Neural crest cell (in vitro differentiated cells): Measurements from ENCODE around the gene THNSL1. TPM values are rescaled to one million over a fixed set of nuclear protein-coding genes. Genes with fewer than 3 reads are reported as not detected.

ENCODE experiments used
- DNase-seq: peaks from one replicate; pipeline ENCODE4 v3.0.0; 2021; ENCODE audit warnings: low read depth, mixed read lengths, low spot score
- H3K27ac Mint-ChIP-seq: one replicate; pipeline ENCODE4 v1.8.0; 2021; ENCODE audit warnings: mild to moderate bottlenecking, mixed read lengths; ENCODE audit not compliant: unreplicated experiment
- H3K27me3 Mint-ChIP-seq: 2 replicates; pipeline ENCODE4 v1.8.0; 2021; ENCODE audit warnings: low read depth, mild to moderate bottlenecking, mixed read lengths
- H3K36me3 Mint-ChIP-seq: 2 replicates; pipeline ENCODE4 v1.8.0; 2021; ENCODE audit warnings: low read depth, mild to moderate bottlenecking, mixed read lengths
- H3K4me1 Mint-ChIP-seq: 2 replicates; pipeline ENCODE4 v1.8.0; 2021; ENCODE audit warnings: mixed read lengths
- H3K4me3 Mint-ChIP-seq: one replicate; pipeline ENCODE4 v1.8.0; 2021; ENCODE audit warnings: mild to moderate bottlenecking, mixed read lengths
- H3K9me3 Mint-ChIP-seq: 2 replicates; pipeline ENCODE4 v1.8.0; 2021; ENCODE audit warnings: mixed read lengths
- total RNA-seq: library from RNA; stranded (reverse); gene quantifications from 2 replicates; pipeline ENCODE4 v1.2.1, GENCODE V29; 2021
- TF ChIP-seq, protein P1 (sequence below): fragments of 200-600 bp; sonication (generic); conservative IDR thresholded peaks from 2 replicates; pipeline ENCODE4 v1.5.0; 2021; ENCODE audit warnings: antibody characterized with exemption, mild to moderate bottlenecking

The THNSL1 gene
- total RNA-seq, 1 donor from 2014 or later, result 6.3 TPM

DNA sequence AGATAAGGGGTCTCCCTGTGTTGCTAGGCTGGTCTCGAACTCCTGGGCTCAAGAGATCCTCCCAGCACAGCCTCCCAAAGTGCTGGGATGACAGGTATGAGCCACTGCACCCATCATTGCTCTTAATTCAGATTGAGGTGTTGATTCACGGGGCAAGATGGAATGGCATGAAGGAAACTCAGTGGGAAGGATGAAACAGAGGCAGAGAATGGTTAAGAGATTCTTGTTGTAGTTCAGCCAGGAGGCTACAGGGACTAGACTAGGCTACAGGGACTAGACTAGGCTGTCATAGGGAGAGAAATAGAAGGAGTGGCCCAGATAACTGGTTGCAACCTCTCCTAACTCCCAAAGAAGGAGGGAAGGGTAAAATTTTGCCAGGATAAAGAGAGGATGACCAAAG lies 48.0 kb downstream of the THNSL1 start:
- no peak for DNase-seq
- H3K27me3 Mint-ChIP-seq, result no peaks in the 10 kb centered on the region
- H3K9me3 Mint-ChIP-seq, result no peaks in the 10 kb centered on the region
- no peak overlapping the region for H3K4me3 Mint-ChIP-seq
- no peaks in the 10 kb centered on the region for H3K36me3 Mint-ChIP-seq
- no peak overlapping the region for H3K27ac Mint-ChIP-seq
- H3K4me1 Mint-ChIP-seq, result peaks cover 9% of the 10 kb centered on the region
- TF ChIP-seq, protein P1, sequence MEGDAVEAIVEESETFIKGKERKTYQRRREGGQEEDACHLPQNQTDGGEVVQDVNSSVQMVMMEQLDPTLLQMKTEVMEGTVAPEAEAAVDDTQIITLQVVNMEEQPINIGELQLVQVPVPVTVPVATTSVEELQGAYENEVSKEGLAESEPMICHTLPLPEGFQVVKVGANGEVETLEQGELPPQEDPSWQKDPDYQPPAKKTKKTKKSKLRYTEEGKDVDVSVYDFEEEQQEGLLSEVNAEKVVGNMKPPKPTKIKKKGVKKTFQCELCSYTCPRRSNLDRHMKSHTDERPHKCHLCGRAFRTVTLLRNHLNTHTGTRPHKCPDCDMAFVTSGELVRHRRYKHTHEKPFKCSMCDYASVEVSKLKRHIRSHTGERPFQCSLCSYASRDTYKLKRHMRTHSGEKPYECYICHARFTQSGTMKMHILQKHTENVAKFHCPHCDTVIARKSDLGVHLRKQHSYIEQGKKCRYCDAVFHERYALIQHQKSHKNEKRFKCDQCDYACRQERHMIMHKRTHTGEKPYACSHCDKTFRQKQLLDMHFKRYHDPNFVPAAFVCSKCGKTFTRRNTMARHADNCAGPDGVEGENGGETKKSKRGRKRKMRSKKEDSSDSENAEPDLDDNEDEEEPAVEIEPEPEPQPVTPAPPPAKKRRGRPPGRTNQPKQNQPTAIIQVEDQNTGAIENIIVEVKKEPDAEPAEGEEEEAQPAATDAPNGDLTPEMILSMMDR, result no peak

DNA sequence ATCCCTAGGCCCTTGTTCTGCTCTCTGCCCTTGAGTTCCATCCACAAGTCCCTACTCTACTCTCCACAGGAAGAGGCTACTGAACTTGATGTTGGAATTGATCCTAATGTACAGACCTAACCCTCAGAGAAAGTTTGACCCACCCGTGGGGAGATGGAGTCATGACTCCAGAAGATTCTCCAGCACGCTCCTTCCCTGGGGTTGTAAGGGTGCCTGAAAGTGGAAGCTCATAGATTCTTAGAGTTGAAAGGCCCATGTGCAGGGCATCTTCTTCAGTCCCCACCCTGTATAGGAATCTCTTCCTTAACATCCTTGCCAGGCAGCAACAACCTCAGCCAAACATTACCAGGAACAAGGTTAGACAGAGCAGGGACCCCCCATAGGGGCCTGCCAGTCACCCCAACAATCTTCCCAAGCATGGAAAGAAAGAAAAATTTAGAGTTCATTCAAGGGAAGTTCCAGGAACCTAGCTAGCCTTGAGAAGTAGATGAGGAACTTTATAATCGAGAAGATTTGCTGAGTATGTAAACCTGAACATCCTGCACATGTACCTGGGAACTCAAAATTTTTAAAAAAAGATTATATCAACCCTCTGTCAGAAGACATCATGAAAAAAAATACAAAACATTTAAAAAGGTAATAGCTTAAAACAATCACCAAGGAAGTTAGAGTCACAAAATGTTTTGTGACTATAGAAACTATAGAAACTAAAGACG lies 49.5 kb downstream of the THNSL1 start:
- Mint-ChIP-seq H3K4me3 (no peak overlapping the region), H3K4me1 (peaks cover 9% of the 10 kb centered on the region), H3K36me3 (no peaks in the 10 kb centered on the region), H3K9me3 (no peaks in the 10 kb centered on the region), H3K27ac (no peak overlapping the region), H3K27me3 (no peaks in the 10 kb centered on the region)
- no peak for DNase-seq
- TF ChIP-seq, protein P1, result no peak

DNA sequence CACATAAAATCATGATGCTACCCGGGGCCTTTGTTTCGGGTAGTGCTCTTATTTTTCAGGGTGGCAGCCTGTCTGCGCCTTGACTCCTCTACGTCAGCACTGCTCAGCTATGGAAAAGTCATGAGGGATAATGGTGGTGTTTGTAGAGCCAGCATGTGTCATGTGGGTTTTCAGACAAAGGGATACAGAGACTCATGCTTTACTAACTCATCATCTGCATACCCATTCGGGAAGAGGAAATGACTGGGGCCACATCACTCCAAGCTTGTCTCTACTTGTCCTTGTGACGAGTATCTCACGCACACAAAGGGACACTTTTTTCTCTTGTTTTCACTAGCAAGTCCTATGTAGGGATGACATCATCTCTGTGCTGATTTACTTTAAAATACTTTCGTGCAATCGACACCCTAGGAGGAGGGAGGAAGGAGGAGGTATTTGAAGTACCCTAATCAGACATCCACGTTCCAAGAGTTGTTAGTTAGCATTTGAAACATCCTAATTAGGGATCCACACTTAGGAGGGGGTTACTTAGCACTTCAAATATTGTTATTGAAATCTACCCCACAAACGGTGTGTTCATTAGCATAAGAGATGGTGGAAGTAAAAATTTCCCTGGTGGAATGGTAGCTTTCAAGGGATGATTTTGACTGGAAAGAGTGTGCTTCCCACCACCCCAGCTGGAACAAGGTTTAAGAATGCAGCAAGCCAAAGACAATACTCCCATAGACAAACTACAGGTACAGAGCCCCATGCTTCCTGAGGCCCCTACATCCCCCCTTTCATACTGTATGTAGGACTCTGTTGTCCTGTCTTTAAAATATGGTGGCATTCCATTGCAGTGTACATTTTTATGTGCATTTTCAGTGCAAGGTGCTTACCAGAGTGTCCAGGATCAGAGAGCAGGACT lies 52.0 kb downstream of the THNSL1 start:
- TF ChIP-seq, protein P1, result no peak
- H3K36me3 Mint-ChIP-seq, result no peaks in the 10 kb centered on the region
- H3K4me3 Mint-ChIP-seq, result no peak overlapping the region
- H3K4me1 Mint-ChIP-seq, result peaks cover 9% of the 10 kb centered on the region
- H3K27me3 Mint-ChIP-seq, result no peaks in the 10 kb centered on the region
- no peaks in the 10 kb centered on the region for H3K9me3 Mint-ChIP-seq
- no peak overlapping the region for H3K27ac Mint-ChIP-seq
- no peak for DNase-seq

DNA sequence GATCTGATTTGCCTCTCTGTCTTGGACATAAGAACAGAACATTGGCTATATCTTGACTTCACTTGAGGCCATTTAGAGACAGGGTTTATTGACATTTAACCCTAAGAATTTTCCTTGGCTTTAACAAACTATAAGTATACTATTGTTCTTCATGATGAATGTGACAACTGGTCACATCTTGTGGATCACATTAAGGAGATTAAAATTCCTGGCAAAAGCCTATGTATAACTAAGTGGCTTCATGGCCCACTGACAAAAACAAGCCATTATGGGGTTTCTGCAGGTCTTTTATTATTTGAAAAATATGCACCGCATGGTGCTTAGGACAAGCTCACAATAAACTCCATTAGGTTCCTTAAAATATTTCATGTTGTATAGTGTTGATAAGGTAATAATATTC lies 54.8 kb downstream of the THNSL1 start:
- TF ChIP-seq, protein P1, result no peak
- Mint-ChIP-seq H3K27ac (no peak overlapping the region), H3K36me3 (no peaks in the 10 kb centered on the region), H3K27me3 (no peaks in the 10 kb centered on the region), H3K4me1 (peaks cover 9% of the 10 kb centered on the region), H3K4me3 (no peak overlapping the region), H3K9me3 (no peaks in the 10 kb centered on the region)
- DNase-seq, result no peak

DNA sequence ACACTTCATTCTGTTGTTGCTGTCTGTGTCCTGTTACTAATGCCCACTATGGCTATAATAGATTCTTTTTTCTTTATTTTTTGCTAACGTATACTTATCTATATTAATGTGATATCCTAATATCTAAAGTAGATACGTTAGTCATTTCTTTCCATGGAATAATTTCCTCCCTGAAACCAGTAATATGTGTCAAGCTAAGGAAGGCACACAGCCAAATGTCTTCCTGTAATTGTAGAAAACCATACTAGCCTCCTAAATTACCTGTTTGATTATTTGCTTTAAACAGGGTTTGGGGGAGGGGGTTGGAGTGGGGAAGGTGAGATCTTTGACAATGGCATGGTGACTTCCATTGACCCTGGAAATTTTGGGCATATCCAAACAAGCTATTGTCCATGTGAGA lies 56.4 kb downstream of the THNSL1 start:
- H3K4me1 Mint-ChIP-seq, result peaks cover 8% of the 10 kb centered on the region
- H3K27me3 Mint-ChIP-seq, result no peaks in the 10 kb centered on the region
- H3K4me3 Mint-ChIP-seq, result no peak overlapping the region
- H3K27ac Mint-ChIP-seq, result no peak overlapping the region
- no peaks in the 10 kb centered on the region for H3K36me3 Mint-ChIP-seq
- DNase-seq, result no peak
- TF ChIP-seq, protein P1, result no peak
- no peaks in the 10 kb centered on the region for H3K9me3 Mint-ChIP-seq
